WTC11 (cell line): ENCODE data around the gene OPN4. TPM values are rescaled to one million over a fixed set of nuclear protein-coding genes. Genes with fewer than 3 reads are reported as not detected.

ENCODE experiments used
- ATAC-seq: fragments of 200-7000 bp; cut with Tn5 transposase; 2 replicates; pipeline ENCODE4 v1.10.0; 2021; ENCODE audit warnings: mild to moderate bottlenecking, moderate library complexity
- CTCF ChIA-PET: fragments of 300-600 bp; sonication (Branson Sonifier 250); formaldehyde crosslinking; loops from one replicate; lab custom pipeline; 2021; ENCODE audit warnings: antibody characterized with exemption; lab: Charles Lee
- POLR2A ChIA-PET: fragments of 350-600 bp; sonication (Branson Sonifier 250); formaldehyde crosslinking; loops from one replicate; lab custom pipeline; 2021; ENCODE audit warnings: antibody characterized with exemption; lab: Charles Lee
- DNase-seq: peaks from one replicate; pipeline ENCODE4 v3.0.0; 2021; ENCODE audit warnings: low spot score
- H3K27ac Mint-ChIP-seq: 2 replicates; pipeline ENCODE4 v1.8.0; 2021; ENCODE audit warnings: mixed read lengths
- H3K27me3 Mint-ChIP-seq: 2 replicates; pipeline ENCODE4 v1.8.0; 2021; ENCODE audit warnings: low read depth, mild to moderate bottlenecking, moderate library complexity, mixed read lengths
- H3K36me3 Mint-ChIP-seq: 2 replicates; pipeline ENCODE4 v1.8.0; 2021; ENCODE audit warnings: mixed read lengths
- H3K4me1 Mint-ChIP-seq: 2 replicates; pipeline ENCODE4 v1.8.0; 2022; ENCODE audit warnings: mixed read lengths
- H3K4me3 Mint-ChIP-seq: 2 replicates; pipeline ENCODE4 v1.8.0; 2021; ENCODE audit warnings: mild to moderate bottlenecking, moderate library complexity, mixed read lengths
- H3K9me3 Mint-ChIP-seq: 2 replicates; pipeline ENCODE4 v1.8.0; 2021; ENCODE audit warnings: mixed read lengths
- ATF1 ChIP-seq: sonication (generic); formaldehyde crosslinking; IDR thresholded peaks from 2 replicates; pipeline ENCODE4 v1.8.1; 2023; ENCODE audit warnings: mild to moderate bottlenecking, moderate library complexity, missing genetic modification reagents
- FOXK1 ChIP-seq: sonication (generic); formaldehyde crosslinking; IDR thresholded peaks from 2 replicates; pipeline ENCODE4 v1.8.0; 2022; ENCODE audit warnings: mild to moderate bottlenecking, moderate library complexity, missing genetic modification reagents
- GABPB1 ChIP-seq: sonication (generic); formaldehyde crosslinking; IDR thresholded peaks from 2 replicates; pipeline ENCODE4 v1.8.1; 2023; ENCODE audit warnings: mild to moderate bottlenecking, missing genetic modification reagents
- HMGA2 ChIP-seq: fragments of 250-450 bp; sonication (Bioruptor Pico); IDR thresholded peaks from 2 replicates; pipeline ENCODE4 v1.4.0; 2021; ENCODE audit warnings: mild to moderate bottlenecking, moderate library complexity
- NFYB ChIP-seq: sonication (generic); formaldehyde crosslinking; conservative IDR thresholded peaks from 2 replicates; pipeline ENCODE4 v1.8.0; 2022; ENCODE audit warnings: low read depth, missing genetic modification reagents
- RORB ChIP-seq: fragments of 250-450 bp; sonication (Bioruptor Pico); IDR thresholded peaks from 2 replicates; pipeline ENCODE4 v1.9.0; 2021; ENCODE audit warnings: mild to moderate bottlenecking
- TP53 ChIP-seq: sonication (generic); formaldehyde crosslinking; IDR thresholded peaks from 2 replicates; pipeline ENCODE4 v1.8.1; 2023; ENCODE audit warnings: mild to moderate bottlenecking, missing genetic modification reagents
- ZNF396 ChIP-seq: fragments of 250-450 bp; sonication (Bioruptor Pico); IDR thresholded peaks from 2 replicates; pipeline ENCODE4 v1.8.0; 2021; ENCODE audit warnings: mild to moderate bottlenecking, moderate library complexity, borderline replicate concordance
- total RNA-seq: library from RNA; stranded (reverse); gene quantifications from 3 replicates; pipeline ENCODE4 v1.2.3, GENCODE V29; 2021
- TF ChIP-seq, protein P1 (sequence below): sonication (generic); formaldehyde crosslinking; conservative IDR thresholded peaks from 2 replicates; pipeline ENCODE4 v1.8.1; 2023; ENCODE audit warnings: mild to moderate bottlenecking, low read depth, missing genetic modification reagents, moderate library complexity
- TF ChIP-seq, protein P2 (sequence below): sonication (generic); formaldehyde crosslinking; IDR thresholded peaks from 2 replicates; pipeline ENCODE4 v1.8.1; 2023; ENCODE audit warnings: mild to moderate bottlenecking, missing genetic modification reagents
- TF ChIP-seq, protein P3 (sequence below): fragments of 250-450 bp; sonication (Bioruptor Pico); IDR thresholded peaks from 2 replicates; pipeline ENCODE4 v1.9.0; 2021; ENCODE audit warnings: mild to moderate bottlenecking, borderline replicate concordance
- TF ChIP-seq, protein P4 (sequence below): sonication (generic); formaldehyde crosslinking; IDR thresholded peaks from 2 replicates; pipeline ENCODE4 v1.8.0; 2022; ENCODE audit warnings: mild to moderate bottlenecking, missing genetic modification reagents
- TF ChIP-seq, protein P5 (sequence below): sonication (generic); formaldehyde crosslinking; IDR thresholded peaks from 2 replicates; pipeline ENCODE4 v1.8.1; 2022; ENCODE audit warnings: mild to moderate bottlenecking, missing genetic modification reagents, moderate library complexity, borderline replicate concordance
- TF ChIP-seq, protein P6 (sequence below): sonication (generic); formaldehyde crosslinking; conservative IDR thresholded peaks from 2 replicates; pipeline ENCODE4 v1.8.1; 2022; ENCODE audit warnings: mild to moderate bottlenecking, missing genetic modification reagents

The OPN4 gene
- total RNA-seq, 1 experiment from 2014 or later, result not detected

DNA sequence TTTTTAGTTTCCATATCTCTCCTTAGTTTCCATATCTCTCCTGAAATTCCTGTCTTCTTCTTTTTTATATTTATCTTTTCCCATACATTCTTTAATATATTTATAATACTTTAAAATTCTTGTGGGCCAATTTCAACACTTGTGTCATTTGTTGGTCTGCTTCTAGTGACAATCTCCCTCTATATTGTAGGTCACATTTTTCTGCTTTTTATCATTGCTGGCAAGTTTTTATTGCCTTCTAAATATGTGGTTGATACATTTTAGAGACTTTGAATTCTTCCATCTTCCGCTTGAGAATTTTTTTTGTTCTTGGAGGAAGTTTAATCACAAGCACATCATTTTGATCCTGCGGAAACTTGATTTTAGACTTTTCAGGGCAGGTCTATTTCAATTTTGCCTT, 26.0 kb upstream of the OPN4 start:
- ChIA-PET CTCF (interaction anchor here (1.2 kb wide), 1 partner anchor 17 kb away, joined by 4 read pairs; no protein-coding TSS in a partner anchor), POLR2A (no interaction called here)
- H3K9me3 Mint-ChIP-seq, result no peaks in the 10 kb centered on the region

More for the DNA sequence above, 26.0 kb upstream of the OPN4 start:
- no peak overlapping the region for H3K27ac Mint-ChIP-seq
- no peaks in the 10 kb centered on the region for H3K36me3 Mint-ChIP-seq
- H3K27me3 Mint-ChIP-seq, result peaks cover 20% of the 10 kb centered on the region
- ATAC-seq, result no peak
- H3K4me3 Mint-ChIP-seq, result no peak overlapping the region
- peaks cover 15% of the 10 kb centered on the region for H3K4me1 Mint-ChIP-seq
- TF ChIP-seq, protein P1, sequence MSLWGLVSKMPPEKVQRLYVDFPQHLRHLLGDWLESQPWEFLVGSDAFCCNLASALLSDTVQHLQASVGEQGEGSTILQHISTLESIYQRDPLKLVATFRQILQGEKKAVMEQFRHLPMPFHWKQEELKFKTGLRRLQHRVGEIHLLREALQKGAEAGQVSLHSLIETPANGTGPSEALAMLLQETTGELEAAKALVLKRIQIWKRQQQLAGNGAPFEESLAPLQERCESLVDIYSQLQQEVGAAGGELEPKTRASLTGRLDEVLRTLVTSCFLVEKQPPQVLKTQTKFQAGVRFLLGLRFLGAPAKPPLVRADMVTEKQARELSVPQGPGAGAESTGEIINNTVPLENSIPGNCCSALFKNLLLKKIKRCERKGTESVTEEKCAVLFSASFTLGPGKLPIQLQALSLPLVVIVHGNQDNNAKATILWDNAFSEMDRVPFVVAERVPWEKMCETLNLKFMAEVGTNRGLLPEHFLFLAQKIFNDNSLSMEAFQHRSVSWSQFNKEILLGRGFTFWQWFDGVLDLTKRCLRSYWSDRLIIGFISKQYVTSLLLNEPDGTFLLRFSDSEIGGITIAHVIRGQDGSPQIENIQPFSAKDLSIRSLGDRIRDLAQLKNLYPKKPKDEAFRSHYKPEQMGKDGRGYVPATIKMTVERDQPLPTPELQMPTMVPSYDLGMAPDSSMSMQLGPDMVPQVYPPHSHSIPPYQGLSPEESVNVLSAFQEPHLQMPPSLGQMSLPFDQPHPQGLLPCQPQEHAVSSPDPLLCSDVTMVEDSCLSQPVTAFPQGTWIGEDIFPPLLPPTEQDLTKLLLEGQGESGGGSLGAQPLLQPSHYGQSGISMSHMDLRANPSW, result no peak
- TF ChIP-seq, protein P2, sequence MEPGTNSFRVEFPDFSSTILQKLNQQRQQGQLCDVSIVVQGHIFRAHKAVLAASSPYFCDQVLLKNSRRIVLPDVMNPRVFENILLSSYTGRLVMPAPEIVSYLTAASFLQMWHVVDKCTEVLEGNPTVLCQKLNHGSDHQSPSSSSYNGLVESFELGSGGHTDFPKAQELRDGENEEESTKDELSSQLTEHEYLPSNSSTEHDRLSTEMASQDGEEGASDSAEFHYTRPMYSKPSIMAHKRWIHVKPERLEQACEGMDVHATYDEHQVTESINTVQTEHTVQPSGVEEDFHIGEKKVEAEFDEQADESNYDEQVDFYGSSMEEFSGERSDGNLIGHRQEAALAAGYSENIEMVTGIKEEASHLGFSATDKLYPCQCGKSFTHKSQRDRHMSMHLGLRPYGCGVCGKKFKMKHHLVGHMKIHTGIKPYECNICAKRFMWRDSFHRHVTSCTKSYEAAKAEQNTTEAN (CRISPR knock-in tag), result no peak
- TF ChIP-seq, protein P3, sequence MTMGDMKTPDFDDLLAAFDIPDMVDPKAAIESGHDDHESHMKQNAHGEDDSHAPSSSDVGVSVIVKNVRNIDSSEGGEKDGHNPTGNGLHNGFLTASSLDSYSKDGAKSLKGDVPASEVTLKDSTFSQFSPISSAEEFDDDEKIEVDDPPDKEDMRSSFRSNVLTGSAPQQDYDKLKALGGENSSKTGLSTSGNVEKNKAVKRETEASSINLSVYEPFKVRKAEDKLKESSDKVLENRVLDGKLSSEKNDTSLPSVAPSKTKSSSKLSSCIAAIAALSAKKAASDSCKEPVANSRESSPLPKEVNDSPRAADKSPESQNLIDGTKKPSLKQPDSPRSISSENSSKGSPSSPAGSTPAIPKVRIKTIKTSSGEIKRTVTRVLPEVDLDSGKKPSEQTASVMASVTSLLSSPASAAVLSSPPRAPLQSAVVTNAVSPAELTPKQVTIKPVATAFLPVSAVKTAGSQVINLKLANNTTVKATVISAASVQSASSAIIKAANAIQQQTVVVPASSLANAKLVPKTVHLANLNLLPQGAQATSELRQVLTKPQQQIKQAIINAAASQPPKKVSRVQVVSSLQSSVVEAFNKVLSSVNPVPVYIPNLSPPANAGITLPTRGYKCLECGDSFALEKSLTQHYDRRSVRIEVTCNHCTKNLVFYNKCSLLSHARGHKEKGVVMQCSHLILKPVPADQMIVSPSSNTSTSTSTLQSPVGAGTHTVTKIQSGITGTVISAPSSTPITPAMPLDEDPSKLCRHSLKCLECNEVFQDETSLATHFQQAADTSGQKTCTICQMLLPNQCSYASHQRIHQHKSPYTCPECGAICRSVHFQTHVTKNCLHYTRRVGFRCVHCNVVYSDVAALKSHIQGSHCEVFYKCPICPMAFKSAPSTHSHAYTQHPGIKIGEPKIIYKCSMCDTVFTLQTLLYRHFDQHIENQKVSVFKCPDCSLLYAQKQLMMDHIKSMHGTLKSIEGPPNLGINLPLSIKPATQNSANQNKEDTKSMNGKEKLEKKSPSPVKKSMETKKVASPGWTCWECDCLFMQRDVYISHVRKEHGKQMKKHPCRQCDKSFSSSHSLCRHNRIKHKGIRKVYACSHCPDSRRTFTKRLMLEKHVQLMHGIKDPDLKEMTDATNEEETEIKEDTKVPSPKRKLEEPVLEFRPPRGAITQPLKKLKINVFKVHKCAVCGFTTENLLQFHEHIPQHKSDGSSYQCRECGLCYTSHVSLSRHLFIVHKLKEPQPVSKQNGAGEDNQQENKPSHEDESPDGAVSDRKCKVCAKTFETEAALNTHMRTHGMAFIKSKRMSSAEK (CRISPR knock-in tag), result no peak
- TF ChIP-seq HMGA2 (CRISPR knock-in tag) (no peak), NFYB (CRISPR knock-in tag) (no peak), GABPB1 (CRISPR knock-in tag) (no peak), FOXK1 (CRISPR knock-in tag) (no peak), RORB (CRISPR knock-in tag) (no peak), ATF1 (CRISPR knock-in tag) (no peak), TP53 (CRISPR knock-in tag) (no peak), ZNF396 (no peak)
- TF ChIP-seq, protein P4, sequence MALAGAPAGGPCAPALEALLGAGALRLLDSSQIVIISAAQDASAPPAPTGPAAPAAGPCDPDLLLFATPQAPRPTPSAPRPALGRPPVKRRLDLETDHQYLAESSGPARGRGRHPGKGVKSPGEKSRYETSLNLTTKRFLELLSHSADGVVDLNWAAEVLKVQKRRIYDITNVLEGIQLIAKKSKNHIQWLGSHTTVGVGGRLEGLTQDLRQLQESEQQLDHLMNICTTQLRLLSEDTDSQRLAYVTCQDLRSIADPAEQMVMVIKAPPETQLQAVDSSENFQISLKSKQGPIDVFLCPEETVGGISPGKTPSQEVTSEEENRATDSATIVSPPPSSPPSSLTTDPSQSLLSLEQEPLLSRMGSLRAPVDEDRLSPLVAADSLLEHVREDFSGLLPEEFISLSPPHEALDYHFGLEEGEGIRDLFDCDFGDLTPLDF, result no peak
- TF ChIP-seq, protein P5, sequence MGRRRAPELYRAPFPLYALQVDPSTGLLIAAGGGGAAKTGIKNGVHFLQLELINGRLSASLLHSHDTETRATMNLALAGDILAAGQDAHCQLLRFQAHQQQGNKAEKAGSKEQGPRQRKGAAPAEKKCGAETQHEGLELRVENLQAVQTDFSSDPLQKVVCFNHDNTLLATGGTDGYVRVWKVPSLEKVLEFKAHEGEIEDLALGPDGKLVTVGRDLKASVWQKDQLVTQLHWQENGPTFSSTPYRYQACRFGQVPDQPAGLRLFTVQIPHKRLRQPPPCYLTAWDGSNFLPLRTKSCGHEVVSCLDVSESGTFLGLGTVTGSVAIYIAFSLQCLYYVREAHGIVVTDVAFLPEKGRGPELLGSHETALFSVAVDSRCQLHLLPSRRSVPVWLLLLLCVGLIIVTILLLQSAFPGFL, result no peak
- TF ChIP-seq, protein P6, sequence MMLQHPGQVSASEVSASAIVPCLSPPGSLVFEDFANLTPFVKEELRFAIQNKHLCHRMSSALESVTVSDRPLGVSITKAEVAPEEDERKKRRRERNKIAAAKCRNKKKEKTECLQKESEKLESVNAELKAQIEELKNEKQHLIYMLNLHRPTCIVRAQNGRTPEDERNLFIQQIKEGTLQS (CRISPR knock-in tag), result no peak
- TF ChIP-seq, all 79 proteins: peak for 0
- DNase-seq, result no peak
